COLO668 (cell line): ENCODE data around the gene FLII.
A peak's percentile ranks its signal among the peaks of the same experiment; 100 is the strongest.
"Not testable (repeated sequence)": the region's sequence is repeated elsewhere in the genome, so short reads cannot be mapped to it uniquely, and the experiment has no call there.

ENCODE experiments used
- DNase-seq: peaks from one replicate; lab custom pipeline; 2025; ENCODE audit not compliant: unreplicated experiment; lab: John Stamatoyannopoulos, UW

The FLII gene

DNA sequence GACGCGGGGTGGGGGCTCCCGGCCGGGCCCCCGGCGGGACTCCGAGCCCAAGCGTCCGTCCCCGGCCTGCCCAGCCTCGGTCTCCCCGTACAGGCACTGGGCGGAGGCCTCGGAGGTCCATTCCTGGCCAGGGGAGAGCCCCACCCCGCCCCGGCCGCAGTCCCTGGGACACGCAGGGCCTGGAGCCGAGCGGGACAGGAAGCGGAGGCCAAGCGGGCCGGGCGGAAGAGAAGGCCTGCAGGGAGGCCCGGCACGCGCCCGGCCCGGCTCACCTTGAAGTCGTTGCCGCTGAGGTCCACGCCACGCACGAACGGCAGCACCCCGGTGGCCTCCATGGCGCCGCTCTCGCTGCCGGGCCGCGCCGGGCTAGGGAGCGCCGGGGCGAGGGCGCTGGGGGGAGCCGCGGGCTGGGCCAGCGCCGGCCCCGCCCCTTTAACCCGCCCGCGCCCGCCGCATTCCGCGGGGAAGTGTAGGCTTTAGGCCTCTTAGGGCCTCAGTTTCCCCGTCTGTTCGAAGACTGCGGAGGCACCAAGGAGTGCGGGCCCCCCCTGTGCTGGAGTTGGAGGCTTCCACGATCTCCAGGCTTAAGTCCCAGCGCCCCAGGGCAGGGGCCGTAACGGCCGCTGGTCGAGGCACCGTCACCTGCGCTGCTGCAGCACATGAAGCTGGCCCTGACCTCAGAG, at the start of gene FLII:
Gene FLII, minus strand, starts transcription at position 383 of the 683 bp plus-strand sequence. Its CDS starts 48 bp downstream, at position 335.
- DNase-seq = peak; percentile 60

DNA sequence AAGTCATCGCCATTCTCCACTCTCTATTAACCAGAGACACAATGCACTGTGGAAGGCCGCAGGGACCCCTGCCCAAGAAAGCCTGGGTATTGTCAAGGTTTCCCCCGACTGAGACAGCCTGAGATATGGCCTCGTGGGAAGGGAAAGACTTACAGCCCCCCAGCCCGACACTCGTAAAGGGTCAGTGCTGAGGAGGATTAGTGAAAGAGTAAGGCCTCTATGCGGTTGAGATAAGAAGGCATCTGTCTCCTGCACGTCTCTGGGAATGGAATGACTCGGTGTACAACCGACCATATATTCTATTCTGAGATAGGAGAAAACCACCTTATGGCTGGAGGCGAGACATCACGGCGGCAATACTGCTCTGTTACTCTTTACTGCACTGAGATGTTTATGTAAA, 44.7 kb upstream of the FLII start:
- DNase-seq = not testable (repeated sequence)

DNA sequence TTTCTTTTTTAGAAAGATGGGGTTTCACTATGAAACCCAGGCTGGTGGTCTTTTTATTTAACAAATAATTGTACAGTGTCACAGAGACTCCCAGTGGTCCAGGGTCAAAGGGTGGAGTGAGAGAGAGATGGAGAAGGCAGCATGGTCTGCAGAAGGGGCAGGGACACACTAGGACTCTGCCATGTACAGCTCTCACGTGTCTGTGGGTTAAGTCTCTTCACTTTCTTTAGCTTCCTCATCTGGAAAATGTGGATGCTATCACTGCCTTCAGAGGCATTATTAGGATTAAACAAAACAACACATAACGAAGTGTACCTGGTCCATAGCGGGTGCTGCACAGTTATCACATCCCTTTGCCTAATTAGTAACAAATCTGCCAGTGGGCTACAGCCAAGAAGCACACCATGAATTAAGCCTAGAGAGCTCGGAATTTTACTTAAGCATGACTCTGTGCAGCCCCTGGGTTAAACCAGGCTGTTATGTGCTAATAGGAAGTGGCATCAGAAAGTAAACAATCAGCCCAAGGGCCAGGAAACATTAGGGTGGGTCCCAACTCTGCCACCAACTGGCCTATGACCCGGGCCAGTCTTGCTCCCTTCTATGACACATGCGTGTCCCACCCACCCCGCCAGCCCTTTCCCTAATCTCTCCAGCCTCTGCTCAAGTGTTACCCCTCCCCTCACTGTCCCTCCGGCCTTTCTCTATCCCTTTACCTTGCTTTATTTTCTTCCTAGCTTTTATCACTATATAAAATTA, 42.4 kb upstream of the FLII start:
- no peak for DNase-seq

DNA sequence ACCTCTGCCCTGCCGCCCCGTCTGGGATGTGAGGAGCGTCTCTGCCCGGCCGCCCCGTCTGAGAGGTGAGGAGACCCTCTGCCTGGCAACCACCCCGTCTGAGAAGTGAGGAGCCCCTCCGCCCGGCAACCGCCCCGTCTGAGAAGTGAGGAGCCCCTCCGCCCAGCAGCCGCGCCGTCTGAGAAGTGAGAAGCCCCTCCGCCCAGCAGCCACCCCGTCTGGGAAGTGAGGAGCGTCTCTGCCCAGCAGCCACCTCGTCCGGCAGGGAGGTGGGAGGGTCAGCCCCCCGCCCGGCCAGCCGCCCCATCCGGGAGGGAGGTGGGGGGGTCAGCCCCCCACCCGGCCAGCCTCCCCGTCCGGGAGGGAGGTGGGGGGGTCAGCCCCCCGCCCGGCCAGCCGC, 39.5 kb upstream of the FLII start:
- DNase-seq = not testable (repeated sequence)

DNA sequence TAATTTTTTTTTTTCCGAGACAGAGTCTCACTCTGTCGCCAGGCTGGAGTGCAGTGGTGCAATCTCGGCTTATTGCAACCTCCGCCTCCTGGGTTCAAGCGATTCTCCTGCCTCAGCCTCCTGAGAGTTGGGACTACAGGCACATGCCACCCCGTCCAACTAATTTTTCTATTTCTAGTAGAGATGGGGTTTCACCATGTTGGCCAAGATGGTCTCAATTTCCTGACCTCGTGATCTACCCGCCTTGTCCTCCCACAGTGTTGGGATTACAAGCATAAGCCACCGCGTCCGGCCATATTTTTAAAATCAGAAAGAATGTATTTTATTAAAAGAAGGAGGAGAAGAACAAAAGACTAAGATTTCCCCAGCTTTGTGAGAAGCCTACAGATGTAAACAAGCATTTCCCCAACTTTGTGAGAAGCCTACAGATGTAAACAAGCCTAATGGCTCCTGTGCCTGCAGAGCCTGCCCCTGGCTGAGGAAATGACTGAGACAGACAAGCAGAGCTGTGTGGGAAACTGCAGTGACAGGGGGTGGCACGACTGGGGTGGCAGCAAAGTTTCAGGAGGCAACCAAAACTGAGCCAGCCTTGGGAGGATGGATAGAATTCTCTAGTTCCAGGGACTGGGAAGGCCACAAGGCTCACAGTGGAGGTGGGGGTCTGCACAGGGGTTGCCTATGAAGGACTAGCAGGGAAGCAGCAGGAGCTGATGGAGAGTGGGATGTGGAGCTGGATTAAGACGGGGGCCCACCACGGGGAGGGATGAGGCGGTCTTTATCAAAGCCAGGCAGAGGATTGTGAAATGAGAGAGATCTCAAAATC, 33.4 kb upstream of the FLII start:
- no peak for DNase-seq

DNA sequence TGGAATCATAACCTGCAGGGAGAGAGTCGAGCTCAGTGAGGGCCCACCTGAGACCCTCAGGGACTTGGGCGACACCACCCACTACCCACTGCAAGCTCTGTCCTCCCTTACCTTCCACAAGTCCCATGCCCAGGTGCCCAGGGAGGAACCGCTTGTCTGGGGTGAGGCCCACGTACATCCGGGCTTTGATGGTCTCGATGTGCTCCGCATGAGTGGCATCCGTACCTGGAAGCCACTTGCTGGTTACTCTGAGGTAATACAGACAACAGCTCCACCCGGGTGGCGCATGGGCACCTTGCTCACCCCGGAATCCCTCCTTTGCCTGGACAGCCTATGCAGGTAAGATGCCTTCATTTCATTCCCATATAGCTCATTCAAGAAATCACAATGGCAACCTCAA, 26.8 kb upstream of the FLII start:
- DNase-seq = no peak

DNA sequence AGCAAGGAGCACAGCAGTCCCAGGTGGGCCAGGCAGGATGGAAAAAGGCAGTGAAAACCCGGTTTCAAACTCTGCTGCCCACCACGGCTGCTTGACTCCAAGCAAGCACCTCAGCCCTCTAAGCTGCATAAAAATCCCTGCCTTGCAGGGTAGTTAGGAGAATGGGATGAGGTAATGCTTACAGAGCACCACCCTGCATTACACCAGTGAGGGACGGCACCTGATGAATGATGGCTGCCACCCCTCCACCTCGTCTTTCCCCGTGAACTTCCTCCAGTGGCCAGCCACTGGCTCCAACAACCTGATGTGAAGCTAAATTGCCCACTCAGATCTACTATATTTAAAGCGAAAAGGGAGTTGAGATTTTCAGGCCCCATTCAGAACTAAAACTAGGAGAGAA, 23.2 kb upstream of the FLII start:
- no peak for DNase-seq

DNA sequence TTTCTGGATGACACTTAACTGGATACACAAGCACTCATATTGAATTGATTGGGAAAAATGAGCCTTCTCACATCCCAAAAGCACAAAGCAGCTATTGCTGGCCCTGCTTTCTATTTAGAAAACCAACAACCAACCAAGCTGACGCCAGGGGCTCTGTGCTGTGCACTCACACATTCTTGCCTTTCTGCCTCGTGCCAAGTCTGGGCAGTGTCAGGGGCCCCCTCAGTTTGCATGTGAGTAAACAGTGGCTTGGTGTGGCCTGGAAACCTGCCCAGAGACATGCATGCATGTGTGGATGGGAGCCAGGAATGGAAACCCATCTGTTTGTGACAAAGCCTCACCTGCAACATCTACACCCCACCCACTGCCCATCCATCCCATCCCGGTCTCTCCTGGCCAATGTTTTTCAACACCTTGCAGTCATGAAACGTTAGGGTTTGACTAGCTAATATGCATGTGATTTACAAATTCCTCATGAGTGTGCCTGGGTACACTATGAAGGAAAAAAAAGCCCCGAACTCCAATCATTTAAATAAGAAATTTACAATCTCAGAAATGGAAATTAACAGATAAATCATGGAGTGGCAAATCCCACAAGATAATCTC, 22.3 kb upstream of the FLII start:
- peak; percentile 47 for DNase-seq

DNA sequence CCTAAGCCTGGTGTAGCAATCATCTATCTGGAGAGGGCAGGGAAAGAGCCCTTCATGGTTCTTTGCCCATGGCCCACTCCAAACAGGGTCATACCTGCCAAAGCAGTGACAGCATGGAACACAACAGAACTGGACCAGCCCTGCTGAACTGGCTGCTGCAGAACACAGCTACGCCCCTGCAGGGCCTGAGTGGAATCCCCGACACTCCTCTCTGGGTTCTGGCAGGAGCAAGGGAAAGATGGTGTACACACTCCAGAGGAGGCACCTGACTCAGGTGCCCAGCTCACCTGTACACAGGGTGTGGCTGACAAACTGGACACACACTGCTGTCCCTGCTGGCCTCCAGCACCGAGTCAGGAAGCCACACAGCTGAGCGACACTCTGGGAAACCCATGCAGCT, 21.7 kb upstream of the FLII start:
- DNase-seq = no peak

DNA sequence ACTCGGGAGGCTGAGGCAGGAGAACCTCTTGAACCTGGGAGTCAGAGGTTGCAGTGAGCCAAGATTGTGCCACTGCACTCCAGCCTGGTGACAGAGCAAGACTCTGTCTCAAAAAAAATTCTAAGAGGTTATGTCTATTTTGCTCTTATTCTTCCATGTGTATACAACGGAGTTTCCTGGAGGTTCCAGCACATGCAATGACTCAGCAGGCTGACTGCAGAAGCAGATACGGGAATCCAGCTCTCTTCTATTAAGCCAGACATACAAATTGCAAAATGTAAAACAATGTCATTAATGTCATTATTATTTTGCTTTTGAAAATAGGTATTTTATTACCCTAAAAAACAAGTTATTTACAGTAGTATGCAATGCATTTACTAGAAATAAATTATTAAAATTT, 20.3 kb upstream of the FLII start:
- DNase-seq = no peak

DNA sequence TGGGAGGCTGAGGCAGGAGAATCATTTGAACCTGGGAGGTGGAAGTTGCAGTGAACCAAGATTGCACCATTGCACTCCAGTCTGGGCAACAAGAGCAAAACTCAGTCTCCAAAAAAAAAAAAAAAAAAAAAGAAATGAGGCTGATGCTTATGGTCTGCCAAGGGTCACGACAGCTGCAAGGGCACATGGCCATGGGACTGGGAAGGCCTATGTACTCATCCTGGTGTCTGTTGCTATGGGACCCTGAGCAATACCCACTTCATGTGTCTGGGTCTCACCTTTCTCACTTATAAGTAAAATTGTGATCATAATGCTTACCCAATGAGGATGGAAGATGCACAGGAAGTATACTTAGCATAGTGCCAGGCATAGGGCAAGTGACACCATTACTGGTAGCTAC, 18.5 kb upstream of the FLII start:
- no peak for DNase-seq

DNA sequence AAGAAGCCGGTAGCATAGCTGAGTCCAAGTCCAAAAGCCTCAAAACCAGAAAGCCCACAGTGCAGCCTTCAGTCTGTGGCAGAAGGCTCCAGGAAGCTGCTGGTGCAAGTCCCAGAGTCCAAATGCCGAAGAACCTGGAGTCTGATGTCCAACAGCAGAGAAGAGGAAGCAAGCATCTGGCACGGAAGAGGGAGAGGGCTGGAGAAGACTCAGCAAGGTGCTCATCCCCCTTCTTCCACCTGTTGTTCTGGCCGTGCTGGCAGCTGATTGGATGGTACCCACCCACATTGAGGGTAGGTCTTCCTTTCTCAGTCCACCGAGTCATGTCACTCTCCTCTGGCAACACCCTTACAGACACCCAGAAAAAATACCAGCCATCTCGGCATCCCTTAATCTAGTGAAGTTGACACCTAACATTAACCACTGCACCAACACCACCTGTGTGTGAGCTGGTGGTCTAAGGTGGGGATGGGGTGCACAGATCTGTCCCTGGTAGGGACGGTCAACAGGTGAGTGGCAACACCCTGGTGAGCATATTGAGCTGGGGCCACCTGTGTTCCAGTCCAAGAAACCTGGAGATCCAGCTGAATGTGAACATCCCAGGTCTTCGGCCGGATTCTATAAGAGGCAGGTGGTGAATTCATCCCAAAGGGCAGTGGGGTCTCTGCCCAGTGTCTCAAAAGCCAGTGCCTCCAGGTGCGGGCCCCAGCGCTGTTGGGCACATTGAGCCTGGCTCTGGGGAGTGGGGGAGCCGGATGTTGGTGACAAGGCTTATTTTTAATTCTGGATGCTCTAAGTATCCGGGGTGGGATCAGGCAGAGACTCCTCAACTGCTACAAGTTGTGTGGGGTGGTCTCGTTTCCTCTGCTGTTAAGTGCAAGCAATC, 11.8 kb upstream of the FLII start:
- DNase-seq = no peak

DNA sequence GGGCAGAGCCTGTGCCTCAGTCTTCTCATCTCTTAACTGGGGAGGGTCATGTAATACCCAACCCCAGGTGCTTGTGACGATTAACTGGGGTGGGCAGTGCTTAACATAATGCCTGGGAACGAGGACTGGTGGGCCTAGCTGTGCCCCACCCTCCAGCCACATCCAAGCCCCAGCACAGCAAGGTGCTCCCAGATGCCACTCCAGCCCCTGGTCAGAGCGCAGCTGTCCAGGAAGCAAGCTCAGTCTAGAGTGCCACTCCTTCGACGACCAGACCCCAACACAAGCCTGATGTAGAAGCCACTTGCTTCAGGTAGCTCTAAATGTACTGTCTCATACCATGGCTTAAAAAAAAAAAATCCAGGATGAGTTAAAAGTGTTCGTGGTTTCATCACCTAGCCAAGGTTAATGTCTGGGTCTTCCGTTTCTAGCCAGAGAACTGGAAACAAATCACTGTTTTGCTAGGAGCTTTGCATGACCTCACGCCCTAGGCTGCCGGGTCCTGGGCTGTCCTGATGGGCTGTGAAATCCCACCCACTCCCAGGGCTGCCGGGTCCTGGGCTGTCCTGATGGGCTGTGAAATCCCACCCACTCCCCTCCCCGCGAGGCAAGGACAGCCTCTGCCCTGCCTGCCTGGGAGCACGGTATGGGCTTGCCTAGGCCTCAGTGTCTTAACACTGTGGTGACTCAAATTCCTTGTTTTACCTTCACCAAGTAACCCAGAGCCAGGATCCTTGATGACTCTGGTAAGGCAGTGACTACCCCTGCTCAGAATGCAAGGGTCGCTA, 9.6 kb upstream of the FLII start:
- DNase-seq = no peak

DNA sequence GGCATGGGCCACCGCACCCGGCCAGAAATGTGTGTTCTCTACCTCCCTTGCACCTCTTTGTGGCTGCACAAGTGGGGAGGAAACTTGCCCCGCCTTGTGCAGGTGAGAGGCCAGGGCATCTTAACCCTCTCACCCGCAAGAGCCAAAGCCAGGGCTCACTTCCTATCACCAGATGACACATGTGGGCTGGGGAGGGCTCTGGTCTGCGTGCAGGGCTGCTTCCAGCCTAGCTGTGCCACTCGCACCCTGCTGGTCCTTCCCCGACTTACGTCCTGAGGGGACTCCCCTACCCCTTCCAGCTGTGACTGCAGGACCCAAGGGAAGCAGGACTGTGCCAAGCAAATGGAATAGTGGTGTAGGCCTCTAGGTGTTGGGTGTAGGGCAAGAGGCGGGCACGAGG, 8.8 kb upstream of the FLII start:
- DNase-seq = no peak

DNA sequence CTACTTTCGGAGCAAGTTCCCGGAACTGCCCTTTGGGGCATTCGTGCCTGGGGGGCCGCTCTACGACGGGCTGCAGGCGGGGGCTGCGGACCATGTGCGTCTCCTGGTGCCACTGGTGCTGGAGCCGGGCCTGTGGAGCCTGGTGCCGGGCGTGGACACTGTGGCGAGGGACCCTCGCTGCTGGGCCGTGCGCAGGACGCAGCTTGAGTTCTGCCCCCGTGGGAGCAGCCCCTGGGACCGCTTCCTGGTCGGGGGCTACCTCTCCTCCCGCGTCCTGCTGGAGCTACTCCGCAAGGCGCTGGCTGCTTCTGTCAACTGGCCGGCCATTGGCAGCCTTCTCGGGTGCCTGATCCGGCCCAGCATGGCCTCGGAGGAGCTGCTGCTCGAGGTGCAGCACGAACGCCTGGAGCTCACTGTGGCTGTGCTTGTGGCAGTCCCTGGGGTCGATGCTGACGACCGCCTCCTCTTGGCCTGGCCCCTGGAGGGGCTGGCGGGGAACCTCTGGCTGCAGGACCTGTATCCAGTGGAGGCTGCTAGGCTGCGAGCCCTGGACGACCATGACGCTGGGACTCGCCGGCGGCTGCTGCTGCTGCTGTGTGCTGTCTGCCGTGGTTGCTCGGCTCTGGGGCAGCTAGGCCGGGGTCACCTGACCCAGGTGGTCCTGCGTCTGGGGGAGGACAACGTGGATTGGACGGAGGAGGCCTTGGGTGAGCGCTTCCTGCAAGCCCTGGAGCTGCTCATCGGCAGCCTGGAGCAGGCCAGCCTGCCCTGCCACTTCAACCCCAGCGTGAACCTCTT, 5.5 kb upstream of the FLII start:
- no peak for DNase-seq

DNA sequence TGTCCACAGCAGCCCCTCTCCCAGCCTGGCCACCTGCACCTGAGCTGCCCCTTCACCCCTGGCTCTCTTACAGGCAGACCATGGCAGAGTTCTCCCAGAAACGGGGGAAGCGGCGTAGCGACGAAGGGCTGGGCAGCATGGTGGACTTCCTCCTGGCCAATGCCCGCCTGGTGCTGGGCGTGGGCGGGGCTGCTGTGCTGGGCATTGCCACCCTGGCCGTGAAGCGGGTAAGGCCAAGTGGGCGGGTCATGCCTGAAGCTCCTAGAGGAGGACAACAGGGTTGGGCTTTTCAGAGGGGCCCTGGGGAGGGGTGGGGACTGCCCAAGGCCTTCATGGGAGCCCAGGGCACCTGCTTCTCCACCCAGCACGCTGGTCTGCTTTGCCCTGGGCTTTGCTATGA, 4.1 kb upstream of the FLII start:
- no peak for DNase-seq

DNA sequence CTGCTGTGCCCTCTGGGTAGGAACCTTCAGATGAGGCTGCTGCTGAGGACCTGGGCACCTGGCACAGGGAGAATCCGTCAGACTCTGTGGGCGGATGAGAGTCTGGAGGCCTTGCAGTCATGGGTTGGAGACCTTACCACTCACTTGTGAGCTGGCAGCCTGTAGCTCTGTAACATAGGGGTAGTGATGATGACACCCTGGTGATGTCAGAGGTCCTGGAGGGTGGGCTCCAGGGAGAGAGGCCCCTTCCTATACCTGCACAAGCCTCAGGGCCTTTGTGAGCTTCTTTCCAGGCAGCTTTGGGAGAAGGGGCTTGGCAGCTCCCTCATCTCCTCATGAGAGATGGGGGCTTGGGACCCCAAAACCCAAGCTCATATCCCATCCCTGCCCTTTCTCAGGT, 3.6 kb upstream of the FLII start:
- no peak for DNase-seq

DNA sequence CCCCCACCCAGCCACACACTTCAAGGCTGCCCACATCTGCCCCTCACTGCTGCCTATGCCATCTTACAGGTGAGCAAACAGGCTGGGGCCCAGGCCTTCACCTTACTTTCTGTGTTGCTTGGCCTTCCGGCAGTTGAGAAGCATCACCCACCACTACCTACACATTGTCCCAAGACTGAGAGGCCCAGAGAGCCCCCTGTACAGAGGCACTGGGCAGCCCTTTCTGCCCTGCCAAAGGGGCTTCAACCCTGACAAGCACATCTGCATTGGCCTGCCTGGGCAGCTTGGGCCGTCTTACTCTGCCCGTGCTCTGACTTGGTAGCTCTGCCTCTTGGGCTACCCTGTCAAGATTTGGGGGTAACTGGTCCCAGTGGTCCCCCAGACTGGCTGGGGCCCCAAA, 3.1 kb upstream of the FLII start:
- no peak for DNase-seq

DNA sequence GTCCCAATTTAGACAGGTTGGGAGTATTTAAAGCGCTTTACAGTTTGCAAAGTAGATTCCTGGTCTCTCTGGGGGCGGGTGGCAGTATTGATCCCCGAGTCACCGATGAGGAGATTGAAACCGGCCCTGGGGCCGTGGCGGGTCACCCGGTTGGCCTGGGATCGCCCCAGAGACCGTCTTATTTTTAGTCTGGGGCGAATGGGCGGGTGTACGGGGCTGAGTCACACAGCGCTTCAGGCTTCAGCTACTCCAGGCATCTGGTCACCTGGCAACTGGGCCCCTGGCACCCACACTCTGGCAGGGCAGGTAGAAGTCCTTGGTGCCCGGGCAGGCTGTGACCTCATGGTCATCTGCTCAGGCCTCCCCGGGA, 2.6 kb upstream of the FLII start:
- DNase-seq = peak; percentile 51
